Measurements from ENCODE around the gene SH2D1A.

Gene SH2D1A

GRCh38 chrX:124393238-124393637, 46.9 kb downstream of the SH2D1A start:
- no peak for TF ChIP-seq CTCF (IDR thresholded peaks at IDR 0.05; ENCODE audit: borderline replicate concordance, control extremely low read depth, extremely low read depth, insufficient read depth, missing control alignments)
- in situ Hi-C loops (cut with MboI; ENCODE audit: low sequenced_read_pairs, unreplicated experiment) = no loop called here
- no peak for DNase-seq (ENCODE audit: low spot score)

- no peak for TF ChIP-seq CTCF (IDR thresholded peaks at IDR 0.05; ENCODE audit: borderline replicate concordance, control extremely low read depth, extremely low read depth, insufficient read depth, missing control alignments)
- no peak for DNase-seq (ENCODE audit: low spot score)
- in situ Hi-C loops (cut with MboI; ENCODE audit: low sequenced_read_pairs, unreplicated experiment) = no loop called here
Measured at GRCh38 chrX:124393659-124394058, 47.3 kb downstream of the SH2D1A start.

- TF ChIP-seq CTCF (IDR thresholded peaks at IDR 0.05; ENCODE audit: borderline replicate concordance, control extremely low read depth, extremely low read depth, insufficient read depth, missing control alignments) = no peak
- no peak for DNase-seq (ENCODE audit: low spot score)
- in situ Hi-C loops (cut with MboI; ENCODE audit: low sequenced_read_pairs, unreplicated experiment) = no loop called here
Measured at GRCh38 chrX:124395145-124395880, 49.0 kb downstream of the SH2D1A start.

- no peak for TF ChIP-seq CTCF (IDR thresholded peaks at IDR 0.05; ENCODE audit: borderline replicate concordance, control extremely low read depth, extremely low read depth, insufficient read depth, missing control alignments)
- no peak for DNase-seq (ENCODE audit: low spot score)
- in situ Hi-C loops (cut with MboI; ENCODE audit: low sequenced_read_pairs, unreplicated experiment) = no loop called here
Measured at GRCh38 chrX:124401696-124402095, 55.3 kb downstream of the SH2D1A start.

- no peak for TF ChIP-seq CTCF (IDR thresholded peaks at IDR 0.05; ENCODE audit: borderline replicate concordance, control extremely low read depth, extremely low read depth, insufficient read depth, missing control alignments)
- in situ Hi-C loops (cut with MboI; ENCODE audit: low sequenced_read_pairs, unreplicated experiment) = no loop called here
- no peak for DNase-seq (ENCODE audit: low spot score)
Measured at GRCh38 chrX:124405868-124406267, 59.5 kb downstream of the SH2D1A start.

GRCh38 chrX:124406294-124407014, 60.1 kb downstream of the SH2D1A start:
- in situ Hi-C loops (cut with MboI; ENCODE audit: low sequenced_read_pairs, unreplicated experiment) = no loop called here
- DNase-seq (ENCODE audit: low spot score) = peak; percentile 37
- no peak for TF ChIP-seq CTCF (IDR thresholded peaks at IDR 0.05; ENCODE audit: borderline replicate concordance, control extremely low read depth, extremely low read depth, insufficient read depth, missing control alignments)

Data from GM13976 (cell line).